ENCODE measurements around the gene HTRA3. TPM values are rescaled to one million over a fixed set of nuclear protein-coding genes. Genes with fewer than 3 reads are reported as not detected.

The HTRA3 gene
- total RNA-seq, 1 donor from 2014 or later = 35.2 TPM

DNA sequence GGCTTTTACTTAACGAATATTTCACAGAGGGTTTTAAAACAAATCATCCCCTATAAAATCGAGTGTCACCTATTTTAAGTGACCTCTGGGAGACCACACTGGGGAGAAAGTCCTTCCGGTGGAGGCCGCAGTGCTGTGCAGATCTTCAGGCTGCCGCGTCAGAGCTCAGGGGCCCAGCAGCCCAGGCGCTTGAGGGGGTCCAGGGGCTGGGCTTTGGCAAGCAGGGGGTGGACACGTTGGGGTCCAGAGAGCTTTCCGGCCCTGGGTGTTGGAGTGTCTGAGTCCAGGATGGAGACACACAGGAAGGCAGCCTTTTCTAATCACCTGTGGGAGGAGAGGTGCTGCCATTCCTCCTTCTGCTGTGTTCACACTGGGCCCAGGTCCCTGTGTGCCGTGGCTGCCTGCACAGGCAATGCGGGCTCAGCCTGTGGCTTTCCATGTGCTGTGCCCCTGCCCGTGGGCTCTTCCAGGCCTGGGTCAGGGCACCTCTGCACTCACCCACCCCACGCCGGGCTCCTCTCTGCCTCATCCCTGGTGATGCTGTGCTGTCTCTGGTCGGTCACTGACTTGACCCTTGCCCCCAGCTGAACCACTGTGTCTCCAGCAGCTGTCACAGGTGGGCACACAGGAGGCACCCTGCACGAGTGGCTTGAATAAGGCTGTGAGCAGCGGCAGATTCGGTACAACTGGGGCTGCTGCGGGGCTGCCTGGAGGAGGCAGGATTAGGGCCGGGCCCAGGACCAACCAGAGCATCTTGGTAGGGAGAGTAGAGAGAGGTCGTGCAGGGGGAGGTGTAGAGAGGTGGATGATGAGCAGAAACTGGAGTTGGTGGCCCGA, 10.0 kb downstream of the HTRA3 start:
- FAIRE-seq = no peak
- H3K27ac ChIP-seq (ENCODE audit: low read depth, low read length) = no peak overlapping the region
- no peaks in the 10 kb centered on the region for H3K79me2 ChIP-seq (ENCODE audit: insufficient read depth, low read length)
- peaks cover 31% of the 10 kb centered on the region for H3K4me1 ChIP-seq (ENCODE audit: insufficient read depth, low read length)
- no peak overlapping the region for H2AFZ ChIP-seq (ENCODE audit: low read depth, low read length)
- peak overlapping the region; percentile 72 for H3K27ac Mint-ChIP-seq (ENCODE audit: unreplicated experiment)
- H3K27me3 Mint-ChIP-seq (ENCODE audit: low read depth, unreplicated experiment) = peaks cover 5% of the 10 kb centered on the region
- H3K9me3 Mint-ChIP-seq (ENCODE audit: unreplicated experiment) = no peaks in the 10 kb centered on the region
- peak overlapping the region; percentile 73 for H3K4me2 ChIP-seq (ENCODE audit: low read length)
- H3K36me3 Mint-ChIP-seq (ENCODE audit: low read depth, unreplicated experiment) = peaks cover 6% of the 10 kb centered on the region
- no peaks in the 10 kb centered on the region for H3K36me3 ChIP-seq (ENCODE audit: insufficient read depth, low read length)
- H3K9ac ChIP-seq (ENCODE audit: low read length) = peak overlapping the region; percentile 55
- DNase-seq (ENCODE audit: low read depth) = no peak
- H4K20me1 ChIP-seq (ENCODE audit: insufficient read depth, low read length) = no peaks in the 10 kb centered on the region
- TF ChIP-seq, protein P1, sequence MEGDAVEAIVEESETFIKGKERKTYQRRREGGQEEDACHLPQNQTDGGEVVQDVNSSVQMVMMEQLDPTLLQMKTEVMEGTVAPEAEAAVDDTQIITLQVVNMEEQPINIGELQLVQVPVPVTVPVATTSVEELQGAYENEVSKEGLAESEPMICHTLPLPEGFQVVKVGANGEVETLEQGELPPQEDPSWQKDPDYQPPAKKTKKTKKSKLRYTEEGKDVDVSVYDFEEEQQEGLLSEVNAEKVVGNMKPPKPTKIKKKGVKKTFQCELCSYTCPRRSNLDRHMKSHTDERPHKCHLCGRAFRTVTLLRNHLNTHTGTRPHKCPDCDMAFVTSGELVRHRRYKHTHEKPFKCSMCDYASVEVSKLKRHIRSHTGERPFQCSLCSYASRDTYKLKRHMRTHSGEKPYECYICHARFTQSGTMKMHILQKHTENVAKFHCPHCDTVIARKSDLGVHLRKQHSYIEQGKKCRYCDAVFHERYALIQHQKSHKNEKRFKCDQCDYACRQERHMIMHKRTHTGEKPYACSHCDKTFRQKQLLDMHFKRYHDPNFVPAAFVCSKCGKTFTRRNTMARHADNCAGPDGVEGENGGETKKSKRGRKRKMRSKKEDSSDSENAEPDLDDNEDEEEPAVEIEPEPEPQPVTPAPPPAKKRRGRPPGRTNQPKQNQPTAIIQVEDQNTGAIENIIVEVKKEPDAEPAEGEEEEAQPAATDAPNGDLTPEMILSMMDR (IDR thresholded peaks at IDR 0.05; ENCODE audit: insufficient read depth, low read depth, low read length) = no peak
- no peak for TF ChIP-seq EZH2 (IDR thresholded peaks at IDR 0.05; ENCODE audit: insufficient read depth, low read length)
- H3K4me3 ChIP-seq (ENCODE audit: insufficient read depth, low read depth, low read length) = no peak overlapping the region
- H3K4me1 Mint-ChIP-seq (ENCODE audit: low read depth, unreplicated experiment) = peaks cover 26% of the 10 kb centered on the region
- no peaks in the 10 kb centered on the region for H3K9me3 ChIP-seq (ENCODE audit: insufficient read depth, low read depth, low read length)
- no peaks in the 10 kb centered on the region for H3K27me3 ChIP-seq (ENCODE audit: insufficient read depth, low read length)
- H3K4me3 Mint-ChIP-seq (ENCODE audit: unreplicated experiment) = no peak overlapping the region

DNA sequence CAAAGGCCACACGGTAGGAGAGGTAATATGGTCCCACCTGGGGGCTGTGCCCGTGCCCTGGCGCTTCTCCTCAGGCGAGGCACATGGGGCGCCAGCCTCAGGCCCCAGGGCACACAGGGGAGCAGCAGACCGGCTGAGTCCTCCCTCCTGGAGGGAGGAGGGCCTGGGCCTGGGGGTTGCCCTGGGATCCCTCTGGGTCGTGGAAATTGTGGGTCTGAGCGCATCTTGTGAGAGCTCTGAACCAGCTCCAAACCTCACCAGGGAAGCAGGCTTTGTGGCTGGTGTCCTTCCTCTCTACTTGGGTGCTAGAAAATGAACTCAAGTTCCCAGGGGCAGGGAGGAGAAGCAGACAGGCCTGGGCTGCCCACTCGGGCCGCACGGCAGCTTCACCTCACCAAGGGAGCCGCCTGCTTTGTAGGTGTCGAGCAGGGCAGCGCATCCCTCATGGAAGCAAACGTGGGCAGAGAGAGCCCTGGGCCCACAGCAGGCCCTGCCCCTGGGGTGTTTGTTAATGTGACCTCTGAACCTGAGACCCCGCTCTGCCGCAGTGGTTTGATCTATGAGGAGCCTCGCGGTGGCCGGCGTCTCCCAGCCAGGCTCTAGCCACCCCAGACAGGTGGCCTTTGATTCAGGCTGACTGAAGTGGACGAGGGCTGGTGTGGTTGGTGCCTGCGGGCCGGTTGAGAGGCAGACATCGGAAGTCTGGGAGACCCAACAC, 10.8 kb downstream of the HTRA3 start:
- no peak overlapping the region for H3K4me2 ChIP-seq (ENCODE audit: low read length)
- no peak overlapping the region for H3K9ac ChIP-seq (ENCODE audit: low read length)
- no peaks in the 10 kb centered on the region for H3K36me3 ChIP-seq (ENCODE audit: insufficient read depth, low read length)
- H4K20me1 ChIP-seq (ENCODE audit: insufficient read depth, low read length) = no peaks in the 10 kb centered on the region
- DNase-seq (ENCODE audit: low read depth) (no peak), FAIRE-seq (no peak)
- Mint-ChIP-seq H3K4me3 (ENCODE audit: unreplicated experiment) (no peak overlapping the region), H3K9me3 (ENCODE audit: unreplicated experiment) (no peaks in the 10 kb centered on the region), H3K27ac (ENCODE audit: unreplicated experiment) (peak overlapping the region; percentile 72), H3K27me3 (ENCODE audit: low read depth, unreplicated experiment) (peaks cover 7% of the 10 kb centered on the region), H3K4me1 (ENCODE audit: low read depth, unreplicated experiment) (peaks cover 26% of the 10 kb centered on the region), H3K36me3 (ENCODE audit: low read depth, unreplicated experiment) (peaks cover 8% of the 10 kb centered on the region)
- peaks cover 27% of the 10 kb centered on the region for H3K4me1 ChIP-seq (ENCODE audit: insufficient read depth, low read length)
- TF ChIP-seq, protein P1 (IDR thresholded peaks at IDR 0.05; ENCODE audit: insufficient read depth, low read depth, low read length) = no peak
- TF ChIP-seq EZH2 (IDR thresholded peaks at IDR 0.05; ENCODE audit: insufficient read depth, low read length) = no peak
- H3K27ac ChIP-seq (ENCODE audit: low read depth, low read length) = no peak overlapping the region
- H3K4me3 ChIP-seq (ENCODE audit: insufficient read depth, low read depth, low read length) = no peak overlapping the region
- no peaks in the 10 kb centered on the region for H3K79me2 ChIP-seq (ENCODE audit: insufficient read depth, low read length)
- H3K9me3 ChIP-seq (ENCODE audit: insufficient read depth, low read depth, low read length) = no peaks in the 10 kb centered on the region
- H2AFZ ChIP-seq (ENCODE audit: low read depth, low read length) = no peak overlapping the region
- no peaks in the 10 kb centered on the region for H3K27me3 ChIP-seq (ENCODE audit: insufficient read depth, low read length)

Measured in astrocyte (in vitro differentiated cells and primary cell).